ENCODE results near the gene KAT8. TPM values are rescaled to one million over a fixed set of nuclear protein-coding genes. Genes with fewer than 3 reads are reported as not detected.
A peak's percentile ranks its signal among the peaks of the same experiment; 100 is the strongest.

KAT8 gene
- total and polyA plus RNA-seq, 2 of the 13 experiments (the other 11 are each of a cell fraction or from before 2014, with no cell fraction given): 79.0 to 84.2 TPM

DNA sequence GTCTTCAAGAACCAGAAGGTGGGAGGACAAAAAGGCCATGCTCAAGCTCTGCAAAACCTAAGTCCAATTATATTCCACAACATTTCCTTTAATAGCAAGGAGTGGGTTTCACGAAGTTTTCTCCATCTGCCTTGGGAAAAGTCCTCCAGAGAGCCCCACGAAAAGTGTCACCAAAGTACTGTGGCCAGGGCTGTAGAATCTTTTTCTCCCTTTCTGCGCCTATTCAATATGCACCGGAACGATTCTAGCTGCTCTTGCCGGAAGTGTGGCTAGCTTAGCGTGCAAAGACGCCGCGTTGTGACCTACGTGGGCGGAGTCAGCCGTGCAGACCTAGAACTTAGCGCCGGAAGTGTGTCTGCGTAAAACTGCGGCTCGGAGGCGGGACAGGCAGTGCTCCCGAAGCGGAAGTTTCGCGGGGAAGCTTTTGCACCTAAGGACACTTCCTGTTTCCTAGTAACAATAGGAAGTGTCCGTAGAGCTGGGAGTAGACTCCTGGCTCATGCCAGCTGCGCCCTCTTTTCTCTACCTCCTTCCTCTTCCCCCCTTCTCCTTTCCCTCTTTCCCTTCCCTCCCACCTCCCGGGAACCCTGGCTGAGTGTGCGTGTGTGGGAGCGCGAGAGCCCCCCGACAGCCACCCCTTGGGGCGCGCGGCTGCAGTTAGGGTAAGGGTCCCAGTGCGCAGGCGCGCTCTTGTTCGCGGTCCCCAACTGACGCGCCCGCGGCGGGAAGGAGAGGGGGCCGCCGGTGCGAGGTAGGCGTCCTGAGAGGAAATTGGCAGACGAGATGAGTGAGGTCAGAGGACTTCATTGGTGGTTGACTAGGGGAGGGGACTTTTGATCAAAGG lies 43.3 kb upstream of the KAT8 start, which contains the start of the genes ZNF646 and ZNF668 (continued):
- TF ChIP-seq ZNF747 (CRISPR knock-in tag; IDR thresholded peaks at IDR 0.05; ENCODE audit: borderline replicate concordance) (peak; percentile 31; the same call in 1 of the 2 replicates), BHLHE40 (IDR thresholded peaks at IDR 0.05; ENCODE audit: low read length) (no peak), NR2F2 (IDR thresholded peaks at IDR 0.05; ENCODE audit: borderline replicate concordance, low read depth) (no peak), MAFF (IDR thresholded peaks at IDR 0.05; ENCODE audit: low read depth, low read length) (no peak), RELA (CRISPR knock-in tag; IDR thresholded peaks at IDR 0.05) (no peak), SIN3B (IDR thresholded peaks at IDR 0.05; ENCODE audit: low read length) (peak; percentile 85), NFKB2 (CRISPR knock-in tag; IDR thresholded peaks at IDR 0.05; ENCODE audit: borderline replicate concordance) (peak; percentile 67; the same call in 1 of the 2 replicates), NONO (IDR thresholded peaks at IDR 0.05) (no peak), NONO (CRISPR knock-in tag; conservative IDR thresholded peaks at IDR 0.05) (peak; percentile 79), ZC3H13 (CRISPR knock-in tag; IDR thresholded peaks at IDR 0.05) (peak; percentile 95), STAT5B (CRISPR knock-in tag; IDR thresholded peaks at IDR 0.05) (0 out of 2 replicates have a peak, but pooled peaks have one; percentile 67), TBX3 (IDR thresholded peaks at IDR 0.05; ENCODE audit: borderline replicate concordance) (peak; percentile 50; the same call in 1 of the 2 replicates), NBN (conservative IDR thresholded peaks at IDR 0.05) (no peak), AGO2 (optimal IDR thresholded peaks at IDR 0.05; ENCODE audit: low read depth, low read length) (peak; percentile 97), ETV5 (CRISPR knock-in tag; IDR thresholded peaks at IDR 0.05; ENCODE audit: borderline replicate concordance) (peak; percentile 95), ZIK1 (CRISPR knock-in tag; IDR thresholded peaks at IDR 0.05; ENCODE audit: borderline replicate concordance, low read depth) (no peak), MYNN (CRISPR knock-in tag; IDR thresholded peaks at IDR 0.05; ENCODE audit: low read depth) (no peak), ZNF839 (CRISPR knock-in tag; IDR thresholded peaks at IDR 0.05; ENCODE audit: borderline replicate concordance) (no peak), HMG20B (CRISPR knock-in tag; conservative IDR thresholded peaks at IDR 0.05) (no peak), FOXA1 (IDR thresholded peaks at IDR 0.05) (no peak), FOXA1 (CRISPR knock-in tag; IDR thresholded peaks at IDR 0.05) (peak; percentile 59), U2AF1 (optimal IDR thresholded peaks at IDR 0.05; ENCODE audit: low read depth, low read length) (peak; percentile 81), MBD4 (IDR thresholded peaks at IDR 0.05; ENCODE audit: borderline replicate concordance, low read length) (no peak), ZNF564 (CRISPR knock-in tag; IDR thresholded peaks at IDR 0.05) (no peak), ZFP36L1 (CRISPR knock-in tag; IDR thresholded peaks at IDR 0.05) (no peak), PTBP1 (IDR thresholded peaks at IDR 0.05; ENCODE audit: low read depth, low read length, poor library complexity, severe bottlenecking) (peak; percentile 67)
- TF ChIP-seq, protein P1, sequence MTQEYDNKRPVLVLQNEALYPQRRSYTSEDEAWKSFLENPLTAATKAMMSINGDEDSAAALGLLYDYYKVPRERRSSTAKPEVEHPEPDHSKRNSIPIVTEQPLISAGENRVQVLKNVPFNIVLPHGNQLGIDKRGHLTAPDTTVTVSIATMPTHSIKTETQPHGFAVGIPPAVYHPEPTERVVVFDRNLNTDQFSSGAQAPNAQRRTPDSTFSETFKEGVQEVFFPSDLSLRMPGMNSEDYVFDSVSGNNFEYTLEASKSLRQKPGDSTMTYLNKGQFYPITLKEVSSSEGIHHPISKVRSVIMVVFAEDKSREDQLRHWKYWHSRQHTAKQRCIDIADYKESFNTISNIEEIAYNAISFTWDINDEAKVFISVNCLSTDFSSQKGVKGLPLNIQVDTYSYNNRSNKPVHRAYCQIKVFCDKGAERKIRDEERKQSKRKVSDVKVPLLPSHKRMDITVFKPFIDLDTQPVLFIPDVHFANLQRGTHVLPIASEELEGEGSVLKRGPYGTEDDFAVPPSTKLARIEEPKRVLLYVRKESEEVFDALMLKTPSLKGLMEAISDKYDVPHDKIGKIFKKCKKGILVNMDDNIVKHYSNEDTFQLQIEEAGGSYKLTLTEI (CRISPR knock-in tag; conservative IDR thresholded peaks at IDR 0.05): no peak
- TF ChIP-seq, protein P2, sequence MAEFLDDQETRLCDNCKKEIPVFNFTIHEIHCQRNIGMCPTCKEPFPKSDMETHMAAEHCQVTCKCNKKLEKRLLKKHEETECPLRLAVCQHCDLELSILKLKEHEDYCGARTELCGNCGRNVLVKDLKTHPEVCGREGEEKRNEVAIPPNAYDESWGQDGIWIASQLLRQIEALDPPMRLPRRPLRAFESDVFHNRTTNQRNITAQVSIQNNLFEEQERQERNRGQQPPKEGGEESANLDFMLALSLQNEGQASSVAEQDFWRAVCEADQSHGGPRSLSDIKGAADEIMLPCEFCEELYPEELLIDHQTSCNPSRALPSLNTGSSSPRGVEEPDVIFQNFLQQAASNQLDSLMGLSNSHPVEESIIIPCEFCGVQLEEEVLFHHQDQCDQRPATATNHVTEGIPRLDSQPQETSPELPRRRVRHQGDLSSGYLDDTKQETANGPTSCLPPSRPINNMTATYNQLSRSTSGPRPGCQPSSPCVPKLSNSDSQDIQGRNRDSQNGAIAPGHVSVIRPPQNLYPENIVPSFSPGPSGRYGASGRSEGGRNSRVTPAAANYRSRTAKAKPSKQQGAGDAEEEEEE (CRISPR knock-in tag; IDR thresholded peaks at IDR 0.05; ENCODE audit: borderline replicate concordance): peak; percentile 79; the same call in 1 of the 2 replicates

All from HepG2 (cell line).